IPS-18c (cell line): ENCODE results near the gene UPF1.
"Not testable (repeated sequence)": the region's sequence is repeated elsewhere in the genome, so short reads cannot be mapped to it uniquely, and the experiment has no call there.

Experiments used
- H3K4me3 ChIP-seq: 2 replicates; pipeline ENCODE4 v1.7.0; 2013; ENCODE audit warnings: low read depth, mild to moderate bottlenecking, low read length, moderate library complexity; ENCODE audit not compliant: insufficient read depth
- H3K9me3 ChIP-seq: one replicate; pipeline ENCODE4 v1.6.1; 2013; ENCODE audit warnings: mild to moderate bottlenecking, low read length, moderate library complexity; ENCODE audit not compliant: control insufficient read depth, insufficient read depth

The UPF1 gene

GRCh38 chr19:18795540-18795939 is 36.2 kb upstream of the UPF1 start:
- H3K4me3 ChIP-seq = no peak overlapping the region
- peaks cover 2% of the 10 kb centered on the region for H3K9me3 ChIP-seq

GRCh38 chr19:18796239-18796638 is 35.5 kb upstream of the UPF1 start:
- Histone ChIP-seq H3K4me3 (no peak overlapping the region), H3K9me3 (no peaks in the 10 kb centered on the region)

GRCh38 chr19:18798384-18799352 is 33.1 kb upstream of the UPF1 start:
- Histone ChIP-seq H3K9me3 (no peaks in the 10 kb centered on the region), H3K4me3 (no peak overlapping the region)

GRCh38 chr19:18799389-18799970 is 32.3 kb upstream of the UPF1 start:
- Histone ChIP-seq H3K9me3 (no peaks in the 10 kb centered on the region), H3K4me3 (no peak overlapping the region)

GRCh38 chr19:18800079-18800478 is 31.7 kb upstream of the UPF1 start:
- no peak overlapping the region for H3K4me3 ChIP-seq
- H3K9me3 ChIP-seq = no peaks in the 10 kb centered on the region

GRCh38 chr19:18800636-18801035 is 31.1 kb upstream of the UPF1 start:
- Histone ChIP-seq H3K9me3 (no peaks in the 10 kb centered on the region), H3K4me3 (no peak overlapping the region)

GRCh38 chr19:18802354-18802753 is 29.4 kb upstream of the UPF1 start:
- no peak overlapping the region for H3K4me3 ChIP-seq
- no peaks in the 10 kb centered on the region for H3K9me3 ChIP-seq

- H3K4me3 ChIP-seq = no peak overlapping the region
- H3K9me3 ChIP-seq = no peaks in the 10 kb centered on the region
These were observed 28.1 kb upstream of the UPF1 start for GRCh38 chr19:18803550-18804138.

- H3K4me3 ChIP-seq = no peak overlapping the region
- H3K9me3 ChIP-seq = no peaks in the 10 kb centered on the region
These were observed 27.6 kb upstream of the UPF1 start for GRCh38 chr19:18804139-18804601.

GRCh38 chr19:18804643-18805042 is 27.1 kb upstream of the UPF1 start:
- H3K9me3 ChIP-seq = no peaks in the 10 kb centered on the region
- H3K4me3 ChIP-seq = no peak overlapping the region

GRCh38 chr19:18807861-18808331 is 23.9 kb upstream of the UPF1 start:
- no peak overlapping the region for H3K4me3 ChIP-seq
- no peaks in the 10 kb centered on the region for H3K9me3 ChIP-seq

- Histone ChIP-seq H3K4me3 (no peak overlapping the region), H3K9me3 (no peaks in the 10 kb centered on the region)
These were observed 22.4 kb upstream of the UPF1 start for GRCh38 chr19:18809149-18809868.

- H3K9me3 ChIP-seq, H3K4me3 ChIP-seq: not testable (repeated sequence)
These were observed 20.1 kb upstream of the UPF1 start for GRCh38 chr19:18811638-18812037.

- H3K9me3 ChIP-seq = no peaks in the 10 kb centered on the region
- no peak overlapping the region for H3K4me3 ChIP-seq
These were observed 17.7 kb upstream of the UPF1 start for GRCh38 chr19:18814063-18814462.

GRCh38 chr19:18815673-18816072 is 16.1 kb upstream of the UPF1 start:
- Histone ChIP-seq H3K9me3 (no peaks in the 10 kb centered on the region), H3K4me3 (no peak overlapping the region)

GRCh38 chr19:18816645-18817044 is 15.1 kb upstream of the UPF1 start:
- H3K4me3 ChIP-seq, H3K9me3 ChIP-seq: not testable (repeated sequence)

GRCh38 chr19:18817574-18817973 is 14.2 kb upstream of the UPF1 start:
- Histone ChIP-seq H3K9me3 (no peaks in the 10 kb centered on the region), H3K4me3 (no peak overlapping the region; the same call in 1 of the 2 replicates)
